Suppressor macrophage treated with lipopolysaccharide for 1 hour (primary cell): ENCODE measurements around the gene FAM114A1.
"Not testable (repeated sequence)": the region's sequence is repeated elsewhere in the genome, so short reads cannot be mapped to it uniquely, and the experiment has no call there.

Experiments used
- DNase-seq, 3 donors: peaks; one replicate each; pipeline ENCODE4 v3.0.0-alpha.2; 2020 to 2022

FAM114A1 gene

GRCh38 chr4:38904682-38905081 is 37.1 kb downstream of the FAM114A1 start:
- DNase-seq, result no peak

- no peak for DNase-seq
These were observed 38.2 kb downstream of the FAM114A1 start for GRCh38 chr4:38905652-38906385.

- no peak for DNase-seq
These were observed 40.2 kb downstream of the FAM114A1 start for GRCh38 chr4:38907696-38908270.

GRCh38 chr4:38909015-38909414 is 41.4 kb downstream of the FAM114A1 start:
- DNase-seq, result no peak

GRCh38 chr4:38911257-38911656 is 43.7 kb downstream of the FAM114A1 start:
- no peak for DNase-seq

- DNase-seq, result no peak
These were observed 47.2 kb downstream of the FAM114A1 start for GRCh38 chr4:38914854-38915253.

GRCh38 chr4:38916267-38916666 is 48.7 kb downstream of the FAM114A1 start:
- DNase-seq, result not testable (repeated sequence)

GRCh38 chr4:38917481-38918025 is 49.9 kb downstream of the FAM114A1 start:
- DNase-seq, result no peak

- no peak for DNase-seq
These were observed 51.9 kb downstream of the FAM114A1 start for GRCh38 chr4:38919494-38919893.

- no peak for DNase-seq
These were observed 52.6 kb downstream of the FAM114A1 start for GRCh38 chr4:38920186-38920585.

- no peak for DNase-seq
These were observed 53.1 kb downstream of the FAM114A1 start for GRCh38 chr4:38920677-38921076.

GRCh38 chr4:38921151-38921550 is 53.5 kb downstream of the FAM114A1 start:
- no peak for DNase-seq

GRCh38 chr4:38923746-38924145 is 56.1 kb downstream of the FAM114A1 start:
- DNase-seq, result no peak

- no peak for DNase-seq
These were observed 56.7 kb downstream of the FAM114A1 start for GRCh38 chr4:38924353-38924752.

GRCh38 chr4:38925492-38926413 is 58.1 kb downstream of the FAM114A1 start:
- no peak for DNase-seq

- DNase-seq, result no peak
These were observed 59.3 kb downstream of the FAM114A1 start for GRCh38 chr4:38926896-38927295.

- DNase-seq, result no peak
These were observed 61.0 kb downstream of the FAM114A1 start for GRCh38 chr4:38928568-38928967.

GRCh38 chr4:38928974-38929373 is 61.4 kb downstream of the FAM114A1 start:
- no peak for DNase-seq

- DNase-seq, result no peak
These were observed 62.6 kb downstream of the FAM114A1 start for GRCh38 chr4:38930204-38930603.

- no peak for DNase-seq
These were observed 63.1 kb downstream of the FAM114A1 start for GRCh38 chr4:38930707-38931106.

GRCh38 chr4:38931125-38931524 is 63.5 kb downstream of the FAM114A1 start:
- DNase-seq, result no peak

GRCh38 chr4:38935391-38936073 is 67.9 kb downstream of the FAM114A1 start:
- no peak for DNase-seq

GRCh38 chr4:38939165-38939564 is 71.6 kb downstream of the FAM114A1 start:
- no peak for DNase-seq
